C1 segment of cervical spinal cord (tissue), 14 donors: ENCODE results near the gene TREH.

Source experiments
- DNase-seq, 14 donors: peaks; one replicate each; lab custom pipeline; 2025; lab: John Stamatoyannopoulos, UW

Gene TREH

DNA sequence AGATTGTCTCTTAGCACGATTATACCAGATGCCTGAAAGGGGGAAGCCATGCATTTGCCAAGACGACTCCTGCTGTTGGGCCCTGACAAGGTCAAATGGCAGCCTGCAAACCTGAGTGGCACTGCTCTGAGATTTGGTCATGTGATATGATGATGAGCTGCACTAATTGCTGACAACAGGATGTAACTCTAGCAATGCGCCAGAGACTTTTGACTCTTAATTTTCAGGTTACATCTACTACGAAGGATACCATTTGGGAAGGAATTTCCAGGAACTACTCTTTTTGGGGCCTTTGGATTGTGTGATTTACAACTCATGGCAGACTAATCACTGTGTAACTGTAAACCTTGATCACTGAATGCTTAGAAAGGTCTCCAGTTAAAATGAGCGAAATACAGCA lies 13.1 kb downstream of the TREH start:
- DNase-seq, result no peak

DNA sequence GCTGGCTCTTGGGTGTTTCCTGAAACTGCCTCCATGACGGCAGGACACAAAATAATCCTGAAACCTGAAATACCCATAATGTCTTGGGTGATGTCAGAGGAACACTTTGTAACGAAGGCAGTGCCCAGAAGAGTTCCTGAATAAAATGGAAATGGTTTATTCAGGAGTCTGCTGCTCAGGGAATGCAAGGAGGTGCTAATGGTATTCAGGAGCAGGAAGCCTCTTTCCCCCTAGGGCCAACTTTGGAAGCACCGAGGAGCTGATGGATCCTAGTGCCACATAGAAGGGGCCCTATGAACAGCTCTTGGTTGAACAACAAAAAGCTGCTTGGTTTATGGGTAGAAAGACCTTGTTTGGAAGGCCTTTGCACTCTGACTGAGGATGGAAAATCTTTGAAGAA lies 15.5 kb downstream of the TREH start:
- no peak for DNase-seq

DNA sequence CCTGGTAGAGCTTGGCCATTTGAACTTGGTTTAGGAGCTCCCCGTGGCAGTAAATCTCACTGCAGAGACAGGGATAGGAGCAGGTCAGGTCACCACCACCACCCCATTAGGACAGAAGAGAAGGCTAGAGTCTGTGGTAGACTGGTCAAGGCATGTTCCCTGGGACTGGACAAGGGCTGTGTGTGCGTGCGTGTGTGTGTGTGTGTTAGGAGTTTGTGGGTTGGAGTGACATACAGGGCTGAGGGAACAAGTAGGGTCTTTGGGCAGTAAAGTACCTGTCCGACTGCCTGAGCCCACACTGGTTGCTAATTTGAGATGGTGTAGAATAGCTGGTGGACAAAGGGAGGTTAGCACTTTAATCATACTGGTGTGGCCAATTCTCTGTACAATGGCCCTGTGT lies 16.1 kb downstream of the TREH start:
- DNase-seq, result no peak

DNA sequence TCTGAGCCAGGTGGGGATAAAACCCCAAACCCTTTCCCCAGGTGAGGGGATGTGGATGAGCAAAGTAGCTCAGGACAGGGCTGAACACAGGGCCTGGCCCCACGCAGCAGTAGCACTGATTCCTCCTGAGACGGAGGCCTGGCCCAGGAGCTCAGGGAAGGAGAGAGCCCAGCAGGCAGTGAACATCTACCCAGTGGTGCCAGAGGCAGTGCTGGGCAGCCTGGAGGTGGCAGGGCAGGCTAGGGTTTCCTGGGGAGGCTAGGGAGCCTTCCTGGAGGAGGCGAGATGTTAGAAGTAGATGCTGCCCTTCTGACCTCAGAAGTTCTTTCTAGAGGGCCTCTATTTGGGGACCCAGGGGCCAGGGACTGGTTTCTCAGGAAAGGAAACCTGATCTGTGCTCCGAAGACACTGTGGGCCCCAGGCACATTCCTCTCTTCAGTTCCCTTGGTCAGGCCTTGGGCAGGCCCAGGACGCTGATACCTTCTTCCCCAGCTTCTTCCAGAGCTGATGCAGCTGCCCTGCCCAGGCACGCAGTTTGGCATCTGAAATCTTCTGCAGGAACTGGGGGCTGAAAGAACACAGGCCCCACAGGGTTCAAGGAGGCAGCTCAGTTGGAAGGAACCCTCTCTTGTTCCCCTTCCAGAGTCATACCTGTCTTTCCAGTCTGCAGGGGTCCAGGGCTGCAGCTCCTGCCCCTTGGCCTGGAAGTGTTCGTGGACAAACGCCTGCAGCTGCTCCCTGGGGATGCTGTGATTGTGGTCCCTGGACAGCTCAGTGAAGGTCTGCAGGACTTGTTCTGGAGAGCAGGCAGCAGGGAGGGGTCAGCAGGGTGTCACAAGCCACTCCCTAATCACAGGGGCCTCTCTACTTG lies 16.8 kb downstream of the TREH start:
- no peak for DNase-seq

DNA sequence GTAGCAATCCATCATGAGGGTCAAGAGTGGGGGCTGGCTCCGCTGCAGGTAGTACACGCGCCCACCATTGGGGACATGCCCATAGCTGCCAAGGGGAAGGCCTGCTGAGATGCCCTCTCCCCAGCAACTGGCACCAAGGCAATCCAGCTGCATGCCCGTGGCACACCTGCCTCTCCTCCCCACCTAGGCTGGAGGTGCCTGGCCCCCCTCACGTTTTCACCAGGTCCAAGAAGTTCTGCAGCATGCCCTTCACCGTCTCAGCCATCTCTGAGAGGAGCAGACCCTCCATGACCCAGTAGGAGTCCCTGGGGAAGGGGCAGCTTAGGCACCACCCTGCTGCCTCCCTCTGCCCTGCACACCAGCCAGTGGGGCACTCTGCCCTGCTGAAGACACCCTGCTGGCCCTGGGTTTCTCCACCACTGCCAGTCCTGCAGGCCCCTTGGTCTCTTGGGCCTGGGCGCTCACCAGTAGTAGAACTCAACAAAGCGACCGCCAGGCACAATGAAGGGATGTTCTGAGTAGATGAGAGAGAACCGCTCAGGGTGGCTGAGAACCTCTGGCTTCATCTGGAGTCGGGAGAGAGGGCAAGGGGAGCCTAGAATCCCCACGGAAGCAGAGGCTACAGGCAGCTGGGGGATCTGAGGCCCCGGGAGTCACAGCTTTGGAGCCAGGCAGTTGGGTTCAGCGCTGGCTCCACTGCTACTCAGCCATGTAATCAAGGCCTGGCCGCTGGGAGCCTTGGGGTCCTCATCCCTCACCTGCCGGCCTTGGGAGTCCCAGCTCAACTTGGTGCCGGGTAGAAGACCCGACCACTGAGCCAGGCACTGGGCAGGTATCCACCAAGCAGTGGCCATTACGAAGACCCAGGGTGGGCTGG lies 17.8 kb downstream of the TREH start:
- no peak for DNase-seq

DNA sequence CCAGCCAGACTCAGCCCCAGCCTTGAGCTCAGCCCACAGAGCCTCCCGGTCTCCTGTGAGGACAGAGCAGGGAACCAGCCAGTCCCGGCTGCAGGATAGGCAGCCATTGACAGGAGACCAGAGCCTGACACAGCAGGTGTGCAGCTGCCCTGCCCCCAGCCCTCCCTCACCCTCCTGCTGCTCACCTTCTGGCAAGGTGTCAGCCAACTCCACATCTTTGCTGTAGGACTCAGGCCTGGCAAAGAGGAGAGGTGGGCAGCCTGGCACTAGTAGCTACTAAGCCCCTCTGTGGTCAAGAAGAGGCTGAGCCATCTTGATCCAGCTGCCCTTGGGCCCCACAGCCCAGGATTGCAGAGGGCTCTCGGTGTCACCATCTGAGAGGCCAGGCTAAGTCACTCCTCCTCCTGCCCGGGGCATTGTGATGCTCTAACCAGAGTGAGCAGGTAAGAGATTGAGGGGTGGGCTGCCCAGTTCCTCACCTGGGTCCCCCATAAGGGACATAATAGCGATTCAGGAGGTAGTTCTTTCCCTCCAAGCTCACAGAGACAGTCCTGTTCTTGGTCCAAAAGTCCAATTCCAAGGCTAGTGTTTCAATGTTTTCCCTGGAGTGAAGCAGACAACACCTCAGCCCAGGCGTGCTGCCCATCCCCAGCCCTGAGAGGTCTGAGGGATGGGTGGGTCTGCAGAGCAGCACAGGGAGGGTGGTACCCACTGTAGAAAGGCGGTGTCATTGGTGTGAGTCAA lies 18.6 kb downstream of the TREH start:
- DNase-seq, result no peak

DNA sequence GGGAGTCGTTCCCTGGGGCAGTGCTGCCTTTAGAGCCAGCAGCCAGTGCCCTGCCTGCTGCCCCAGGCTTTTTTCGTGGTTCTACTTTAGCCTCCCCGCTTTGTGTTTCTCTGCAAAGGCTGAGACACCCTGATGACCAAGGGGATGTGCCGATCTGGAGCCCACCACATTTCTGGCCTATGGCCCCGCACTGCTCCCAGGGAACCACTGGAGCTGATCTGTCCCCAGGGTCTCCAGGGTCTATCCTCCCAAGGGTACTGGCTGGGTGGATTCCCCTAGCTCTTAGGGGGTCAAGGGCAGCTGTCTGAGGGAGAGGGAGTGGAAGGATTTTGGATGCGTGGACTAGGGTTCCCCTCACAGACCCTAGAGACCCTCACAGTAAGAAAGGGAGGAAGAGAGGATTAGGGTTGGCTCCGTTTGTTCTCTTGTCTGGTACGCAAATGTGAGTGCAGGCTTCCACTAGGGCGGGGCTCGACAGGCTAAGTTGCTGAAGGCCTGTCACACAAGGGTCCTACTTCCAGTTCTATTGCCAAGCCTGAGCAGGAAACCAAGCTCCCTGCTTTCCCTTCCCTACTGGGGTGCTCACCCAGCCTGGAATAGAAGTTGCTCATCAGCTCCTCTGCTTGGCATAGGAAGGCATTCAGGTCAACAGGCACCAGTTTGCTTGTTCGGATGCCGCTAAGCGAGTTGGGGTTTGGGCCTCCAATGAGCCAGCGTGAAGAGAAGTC lies 19.3 kb downstream of the TREH start:
- no peak for DNase-seq

DNA sequence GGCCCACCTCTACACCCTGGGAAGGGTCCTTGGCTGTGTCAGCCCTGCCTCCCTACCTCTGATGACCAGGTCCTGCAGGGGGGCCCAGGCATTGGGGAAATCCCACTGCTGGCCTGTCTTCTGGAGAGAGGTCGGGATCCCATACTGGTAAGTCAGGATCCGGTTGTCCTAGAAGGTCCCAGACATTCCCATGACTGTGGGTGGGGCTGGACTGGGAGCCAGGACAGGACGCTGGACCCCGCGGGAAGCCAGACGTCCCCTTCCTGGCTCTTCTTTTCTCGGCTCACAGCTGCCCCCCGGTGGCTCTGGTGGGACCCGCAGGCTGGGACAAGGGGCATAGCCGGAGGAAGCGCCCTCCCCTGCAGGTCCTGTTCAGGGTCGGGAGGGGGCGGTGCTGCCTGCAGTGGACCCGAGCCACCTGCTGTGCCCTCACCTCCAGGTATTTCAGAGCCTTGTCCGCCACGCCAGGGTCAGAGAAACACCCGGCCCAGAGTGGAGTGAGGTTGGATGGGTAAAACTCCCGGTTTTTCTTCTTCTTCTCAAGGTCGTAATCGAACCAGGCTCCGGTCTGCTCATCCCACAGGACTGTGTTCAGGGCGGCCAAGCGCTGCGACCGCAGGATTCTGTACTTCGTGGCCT lies 20.0 kb downstream of the TREH start:
- peak in 13 of 14 donors; percentile 39 to 87 (median 72) for DNase-seq

DNA sequence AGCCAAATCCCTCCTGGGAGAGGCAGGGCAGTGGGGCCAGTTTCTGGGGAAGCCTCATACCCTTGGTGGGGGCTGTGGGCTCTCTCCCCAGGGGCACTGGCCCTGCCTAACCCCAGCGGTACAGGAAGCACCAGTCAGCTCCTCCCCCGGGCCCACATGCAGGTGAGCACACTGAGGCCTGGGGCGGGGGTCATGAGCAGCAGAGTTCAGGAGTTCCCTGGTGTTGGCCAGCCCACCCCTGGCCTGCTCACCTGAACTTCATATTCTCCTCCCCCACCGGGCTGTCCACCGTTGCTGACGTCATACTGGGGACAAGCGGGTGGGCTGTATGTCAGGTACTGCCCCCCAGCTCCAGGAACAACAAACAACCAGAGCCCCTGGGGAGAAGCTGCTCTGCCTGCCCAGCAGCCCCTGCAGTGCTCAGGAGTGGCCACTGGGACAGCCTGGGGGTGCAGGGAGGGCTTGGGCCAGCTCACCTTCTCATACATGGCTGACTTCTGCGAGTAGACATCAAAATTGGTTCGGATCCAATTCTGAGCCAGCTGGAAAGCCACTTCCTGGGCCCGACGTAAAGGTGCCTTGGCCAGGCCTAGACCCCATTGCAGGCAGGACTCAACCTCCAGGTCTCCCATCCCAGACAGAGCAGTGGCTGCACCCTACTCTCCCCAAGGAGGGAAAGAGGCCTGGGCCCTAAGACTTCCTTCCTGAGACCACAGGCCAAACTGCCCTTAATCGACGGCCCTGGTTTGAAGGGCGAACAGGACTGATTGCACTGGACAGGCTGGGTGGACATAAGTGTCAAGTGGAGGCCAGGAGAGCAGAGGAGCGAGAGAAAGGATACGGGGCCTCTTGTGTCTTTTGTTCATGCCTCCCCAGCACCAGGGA lies 20.8 kb downstream of the TREH start:
- DNase-seq, result peak in 1 of 14 donors; percentile 52

DNA sequence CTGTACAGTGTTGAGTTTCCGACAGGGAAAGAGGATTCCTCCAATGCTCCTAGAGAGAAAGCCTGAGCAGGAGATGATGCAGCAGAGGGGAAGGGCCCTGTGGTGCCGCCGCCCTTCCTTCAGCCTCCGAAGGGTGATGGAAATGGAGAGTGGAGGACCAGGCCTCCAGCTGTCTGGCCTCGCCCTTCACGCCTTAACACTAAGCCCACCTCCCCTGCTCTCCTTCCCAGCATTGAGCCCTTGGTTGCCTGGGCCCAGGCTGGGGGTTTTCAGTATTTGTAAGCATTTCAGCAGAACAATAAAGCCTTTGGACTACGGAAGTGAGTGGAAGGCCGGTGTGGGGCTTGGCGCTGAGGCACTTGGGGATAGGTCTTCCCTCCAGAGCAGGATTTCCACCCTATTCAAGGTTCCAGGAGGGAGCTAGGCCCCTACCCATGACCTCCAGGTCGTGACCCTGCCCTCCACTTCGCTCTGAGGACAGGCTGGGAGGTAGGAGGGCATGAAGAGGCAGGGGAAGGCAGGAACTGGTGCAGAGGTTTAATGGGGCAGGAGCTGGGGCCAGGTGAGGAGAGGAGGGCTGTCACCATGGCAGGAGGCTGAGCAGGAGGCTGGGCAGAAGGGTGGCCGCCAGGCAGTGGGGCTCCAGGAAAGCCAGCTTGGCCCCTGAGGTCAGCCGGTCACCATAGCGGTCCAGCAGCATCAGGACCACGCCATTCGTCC lies 21.6 kb downstream of the TREH start:
- DNase-seq, result no peak

DNA sequence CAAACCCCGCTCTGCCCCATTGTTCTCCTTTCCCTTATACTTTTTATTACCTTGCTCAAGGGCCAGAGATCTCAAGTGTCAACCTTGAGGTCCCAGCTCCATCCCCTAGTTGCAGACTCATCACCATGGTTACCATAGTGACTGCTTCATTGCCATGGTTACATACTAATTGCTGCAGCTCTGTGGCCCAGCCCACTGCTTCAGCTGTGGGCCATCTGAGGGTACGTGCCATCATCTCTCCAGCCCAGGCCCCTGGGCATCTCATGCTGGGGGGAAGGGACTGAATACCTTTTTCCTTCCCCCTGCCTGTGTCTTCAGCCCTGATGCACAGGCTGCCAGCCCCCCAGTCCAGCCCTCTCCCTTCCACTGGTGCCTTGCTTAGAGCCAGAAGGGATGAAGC lies 22.2 kb downstream of the TREH start:
- no peak for DNase-seq

DNA sequence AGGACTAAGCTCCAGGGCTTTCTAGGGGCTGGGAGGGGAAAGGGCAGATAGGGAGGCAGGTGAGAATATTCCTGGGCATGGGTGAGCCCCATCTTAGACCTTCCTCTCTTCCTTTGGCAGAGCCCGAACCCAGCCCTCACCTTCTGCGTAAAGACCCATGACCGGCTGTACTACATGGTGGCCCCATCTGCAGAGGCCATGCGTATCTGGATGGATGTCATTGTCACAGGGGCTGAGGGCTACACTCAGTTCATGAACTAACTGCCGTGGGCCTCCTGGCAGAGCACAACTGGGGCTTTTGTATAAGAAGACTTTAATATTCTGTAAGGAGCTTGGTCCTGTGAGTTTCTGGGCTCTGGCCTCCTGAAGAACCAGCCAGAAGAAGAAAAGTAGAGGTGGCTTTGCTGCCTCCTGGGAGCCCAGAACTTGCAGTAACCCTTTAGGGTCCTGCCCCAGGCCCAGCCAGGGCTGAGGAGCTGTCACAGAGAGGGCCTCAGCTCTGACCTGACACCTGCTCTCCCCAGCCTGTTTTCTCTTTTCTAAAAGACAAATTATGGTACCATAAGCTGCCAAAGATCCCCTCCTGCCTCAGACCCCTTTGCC lies 22.8 kb downstream of the TREH start:
- no peak for DNase-seq

DNA sequence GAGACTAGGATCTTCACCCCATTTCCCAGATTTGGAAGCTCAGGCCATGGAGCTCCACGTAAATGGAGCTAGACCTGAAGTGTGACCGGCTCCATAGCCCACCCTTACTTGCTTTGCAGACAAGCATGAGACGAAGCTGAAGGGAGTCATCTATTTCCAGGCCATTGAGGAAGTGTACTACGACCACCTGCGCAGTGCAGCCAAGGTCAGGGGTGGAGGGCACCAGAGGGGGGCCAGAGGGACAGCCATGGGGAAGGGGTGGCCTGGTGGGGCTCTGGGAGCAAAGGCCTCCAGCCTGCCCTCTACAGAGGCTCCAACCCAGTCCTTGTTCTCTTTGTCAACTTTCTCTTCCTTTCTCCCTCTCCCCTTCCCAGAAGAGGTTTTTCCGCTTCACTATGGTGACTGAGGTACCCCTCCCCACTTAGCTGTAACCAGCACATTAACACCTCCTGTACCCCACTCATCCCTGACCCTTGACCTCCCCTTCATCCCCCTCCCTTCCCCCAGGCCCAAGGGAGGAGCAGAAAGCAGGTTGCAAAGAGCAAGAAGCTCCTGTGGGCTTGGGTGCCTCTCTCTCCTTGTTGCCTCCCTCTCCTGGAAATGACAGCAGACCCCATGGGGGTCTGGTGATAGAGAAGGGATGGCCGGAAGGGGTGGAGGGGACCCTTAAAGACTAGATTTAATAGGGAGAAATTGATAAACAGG lies 23.8 kb downstream of the TREH start:
- DNase-seq, result no peak

DNA sequence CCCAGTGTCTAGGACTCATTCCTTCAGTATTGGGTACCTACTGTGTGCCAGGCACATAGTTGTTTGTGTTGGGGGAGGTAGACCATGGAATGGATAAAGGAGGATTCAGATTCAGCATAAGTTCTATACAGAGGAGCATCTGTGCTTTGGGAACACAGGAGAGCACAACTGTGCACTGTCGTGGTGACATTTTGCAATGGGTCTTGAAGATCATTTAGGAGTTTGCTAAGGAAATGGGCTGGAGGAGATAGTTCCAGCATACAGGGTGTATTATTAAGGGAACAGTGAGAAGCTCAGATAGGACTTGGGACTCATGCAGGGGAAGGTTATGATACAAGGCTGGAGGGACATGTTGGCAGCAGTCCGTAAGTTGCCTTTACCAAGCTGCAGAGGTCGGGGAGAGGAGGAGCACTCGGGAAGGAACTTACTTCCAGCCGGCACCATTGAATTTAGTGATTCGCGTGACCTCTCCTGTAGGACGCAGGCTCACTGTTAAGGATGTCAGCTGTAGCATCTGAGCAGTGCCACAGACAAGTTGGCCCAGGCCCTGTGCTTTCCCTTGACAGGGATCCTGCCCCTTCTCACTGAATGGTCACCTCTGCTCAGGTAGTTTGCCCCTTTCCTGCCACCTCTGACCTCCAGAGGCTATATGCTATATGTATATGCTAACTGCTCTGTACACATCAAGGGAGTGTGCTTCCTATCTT lies 25.6 kb downstream of the TREH start:
- DNase-seq, result no peak

DNA sequence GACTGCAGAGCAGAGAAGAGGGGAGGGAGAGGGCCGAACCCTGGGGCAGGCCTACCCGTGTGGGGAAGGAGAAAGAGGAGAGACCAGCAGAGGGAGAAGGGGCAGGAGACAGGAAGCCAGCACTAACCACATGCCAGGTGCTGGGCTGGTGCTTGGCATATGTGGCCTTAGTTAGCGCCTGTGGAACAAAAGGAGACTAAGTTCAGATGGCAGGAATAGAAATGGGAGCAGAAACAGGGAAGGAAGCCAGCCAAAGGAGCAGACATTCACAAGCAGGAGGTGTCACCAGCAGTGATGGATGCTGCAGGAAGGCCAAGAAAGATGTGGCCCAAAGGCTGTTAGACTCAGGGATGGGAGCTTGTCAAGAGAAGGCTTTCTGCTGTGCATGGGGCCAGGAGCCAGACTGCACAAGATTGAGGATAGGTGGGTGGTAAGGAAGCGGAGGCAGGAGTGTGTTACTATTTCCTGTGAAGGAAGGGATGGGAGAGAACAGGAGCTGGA lies 26.7 kb downstream of the TREH start:
- peak in 6 of 14 donors; percentile 29 to 93 (median 36) for DNase-seq

DNA sequence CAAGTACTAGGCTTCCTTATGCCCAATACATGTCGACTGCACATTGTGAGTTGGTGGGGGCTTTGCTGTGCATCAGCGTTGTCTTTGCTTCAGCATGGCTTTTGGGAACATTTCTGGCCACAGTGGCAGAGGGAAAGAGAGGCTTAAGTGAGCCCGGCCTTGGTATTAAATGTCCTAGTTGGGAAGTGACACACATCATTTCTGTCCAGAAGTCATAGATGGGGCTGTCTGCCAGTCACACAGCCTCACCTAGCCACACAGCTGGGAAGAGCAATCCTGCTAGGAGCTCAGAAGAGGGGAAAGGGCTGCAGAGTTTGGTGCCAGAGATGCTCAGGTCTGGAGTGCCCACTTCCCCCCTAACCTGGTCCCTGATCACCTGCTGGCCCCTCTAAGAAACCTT lies 27.6 kb downstream of the TREH start:
- no peak for DNase-seq

DNA sequence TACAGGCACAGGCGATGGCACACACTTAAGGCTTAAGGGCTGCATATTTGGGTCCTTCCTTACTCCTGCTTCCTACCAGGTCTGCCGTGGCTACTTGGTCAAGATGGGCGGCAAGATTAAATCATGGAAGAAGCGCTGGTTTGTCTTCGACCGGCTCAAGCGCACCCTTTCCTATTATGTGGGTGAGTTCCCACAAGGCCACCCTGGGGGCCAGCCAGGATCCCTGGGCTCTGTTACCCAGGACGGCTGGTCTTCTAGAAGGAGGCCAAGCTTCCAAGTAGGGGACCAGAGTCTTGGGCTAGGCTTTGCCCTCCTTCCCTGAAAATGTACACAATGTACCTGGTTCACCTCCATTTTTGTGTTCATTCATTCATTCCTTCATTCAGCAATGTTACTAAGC lies 29.1 kb downstream of the TREH start:
- no peak for DNase-seq
